Naive thymus-derived CD4-positive, alpha-beta T cell (primary cell): Measurements from ENCODE around the gene PPP2R5B. TPM values are rescaled to one million over a fixed set of nuclear protein-coding genes. Genes with fewer than 3 reads are reported as not detected.

Source experiments
- ATAC-seq: fragments of 150-1000 bp; cut with Tn5 transposase; 2 replicates; pipeline ENCODE4 v1.10.0; 2021; ENCODE audit warnings: mild to moderate bottlenecking, moderate library complexity
- CTCF ChIA-PET: fragments of 350-600 bp; sonication (Branson Sonifier 250); formaldehyde crosslinking; loops from one replicate; lab custom pipeline; 2021; ENCODE audit warnings: antibody characterized with exemption; lab: Charles Lee
- POLR2A ChIA-PET: fragments of 350-600 bp; sonication (Branson Sonifier 250); formaldehyde crosslinking; loops from one replicate; lab custom pipeline; 2021; ENCODE audit warnings: antibody characterized with exemption, inconsistent platforms; lab: Charles Lee
- DNase-seq, 9 donors: peaks; one replicate each; pipeline versions ENCODE4 v3.0.0 to v3.0.0-alpha.2; 2020 to 2022; ENCODE audit warnings: mixed read lengths in 1 of 9
- H3K27ac ChIP-seq: one replicate; pipeline ENCODE4 v1.7.0; 2013; ENCODE audit warnings: mild to moderate bottlenecking, low read depth, low read length, moderate library complexity
- H3K27me3 ChIP-seq, 2 donors: one replicate each; pipeline ENCODE4 v1.7.0; 2013; ENCODE audit warnings: low read length in 2 of 2, mild to moderate bottlenecking in 2 of 2, moderate library complexity in 2 of 2; ENCODE audit not compliant: control insufficient read depth in 2 of 2, insufficient read depth in 2 of 2
- H3K36me3 ChIP-seq, 3 experiments: 1 replicate in 2 of 3; 2 replicates in 1 of 3; pipeline ENCODE4 v1.7.0; 2013; ENCODE audit warnings: low read length in 3 of 3, mild to moderate bottlenecking in 3 of 3, moderate library complexity in 1 of 3; ENCODE audit not compliant: insufficient read depth in 3 of 3, control insufficient read depth in 2 of 3
- H3K4me1 ChIP-seq, 2 donors: one replicate each; pipeline ENCODE4 v1.7.0; 2013; ENCODE audit warnings: low read length in 2 of 2, mild to moderate bottlenecking in 2 of 2, moderate library complexity in 1 of 2; ENCODE audit not compliant: control insufficient read depth in 2 of 2, insufficient read depth in 2 of 2
- H3K4me3 ChIP-seq: 2 replicates; pipeline ENCODE4 v1.7.0; 2013; ENCODE audit warnings: mild to moderate bottlenecking, low read length
- H3K9me3 ChIP-seq, 3 experiments: 1 replicate in 2 of 3; 2 replicates in 1 of 3; pipeline ENCODE4 v1.7.0; 2013; ENCODE audit warnings: low read length in 3 of 3; ENCODE audit not compliant: control insufficient read depth in 2 of 3
- H3K27ac Mint-ChIP-seq, 9 donors: one replicate each; pipeline ENCODE4 v1.8.0; 2020 to 2022; ENCODE audit warnings: mixed read lengths in 9 of 9, mild to moderate bottlenecking in 8 of 9, moderate library complexity in 5 of 9, inconsistent platforms in 2 of 9
- H3K27me3 Mint-ChIP-seq, 5 donors: one replicate each; pipeline ENCODE4 v1.8.0; 2021 to 2022; ENCODE audit warnings: mixed read lengths in 5 of 5, mild to moderate bottlenecking in 1 of 5
- H3K36me3 Mint-ChIP-seq, 5 donors: one replicate each; pipeline ENCODE4 v1.8.0; 2020 to 2022; ENCODE audit warnings: mixed read lengths in 5 of 5, mild to moderate bottlenecking in 3 of 5, inconsistent platforms in 1 of 5
- H3K4me1 Mint-ChIP-seq, 7 donors: one replicate each; pipeline ENCODE4 v1.8.0; 2020 to 2022; ENCODE audit warnings: mixed read lengths in 7 of 7, mild to moderate bottlenecking in 3 of 7, inconsistent platforms in 1 of 7
- H3K4me3 Mint-ChIP-seq, 10 donors: one replicate each; pipeline ENCODE4 v1.8.0; 2020 to 2022; ENCODE audit warnings: mild to moderate bottlenecking in 10 of 10, mixed read lengths in 10 of 10, moderate library complexity in 6 of 10, inconsistent platforms in 2 of 10
- H3K9me3 Mint-ChIP-seq, 11 donors: one replicate each; pipeline ENCODE4 v1.8.0; 2020 to 2022; ENCODE audit warnings: mixed read lengths in 11 of 11, mild to moderate bottlenecking in 4 of 11, inconsistent platforms in 1 of 11, moderate library complexity in 1 of 11
- intact Hi-C, 2 donors: fragments of 100-400 bp; cut with micrococcal nuclease; formaldehyde crosslinking; loops; one replicate each; pipeline ENCODE4 v1.15.1; 2023
- polyA plus RNA-seq, 2 donors: library from polyadenylated mRNA; unstranded; fragments of 300-500 nt; fragmentation: Illumina TruSeq; gene quantifications; one replicate each; pipeline ENCODE4 v1.2.3, GENCODE V29; 2021
- total RNA-seq, 6 experiments: library from RNA in 5 of 6; stranded (reverse) in 5 of 6; gene quantifications; 1 replicate in 5 of 6; 2 replicates in 1 of 6; pipeline ENCODE4 v1.2.3 and lab custom pipeline; 2021 to 2026

Gene PPP2R5B
- total and polyA plus RNA-seq, 7 experiments from 2014 or later: 4.5 to 19.1 (median 13.1) TPM

DNA sequence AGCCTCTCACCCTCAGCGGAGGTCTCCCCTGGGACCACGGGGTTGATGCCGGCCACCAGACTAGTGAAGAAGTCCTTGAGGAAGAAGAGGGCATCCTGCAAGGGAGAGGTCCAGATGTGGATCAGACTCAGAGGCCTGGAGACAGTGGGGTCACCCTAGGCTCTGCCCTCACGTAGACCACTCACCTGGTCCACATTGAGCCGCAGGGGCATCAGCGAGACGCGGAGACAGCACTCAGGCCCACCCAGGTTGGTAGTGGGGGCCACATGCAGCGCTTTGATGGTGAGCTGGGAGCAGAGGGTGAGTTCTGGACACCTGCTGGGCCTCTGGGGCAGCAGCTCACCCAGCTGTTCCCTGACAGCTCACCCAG, 26.4 kb upstream of the PPP2R5B start:
- Histone ChIP-seq H3K27ac (no peak overlapping the region), H3K9me3 (no peaks in the 10 kb centered on the region), H3K36me3 (peaks cover 0 to 63% (median 0%) of the 10 kb centered on the region in 3 experiments), H3K27me3 (no peaks in the 10 kb centered on the region), H3K4me3 (no peak overlapping the region), H3K4me1 (peaks cover 7 to 14% of the 10 kb centered on the region in 2 donors)
- intact Hi-C loops: no loop called here
- ChIA-PET POLR2A (no interaction called here), CTCF (interaction anchor here (1.0 to 30.3 kb wide), 3 partner anchors 8 to 71 kb away, joined by 3 to 945 read pairs (median 3); partner anchors contain the start of gene CDC42BPG)
- no peak overlapping the region for H3K4me3 Mint-ChIP-seq
- peaks cover 5 to 22% (median 13%) of the 10 kb centered on the region in 7 donors for H3K4me1 Mint-ChIP-seq
- no peaks in the 10 kb centered on the region for H3K9me3 Mint-ChIP-seq
- DNase-seq (no peak), ATAC-seq (no peak)
- H3K27ac Mint-ChIP-seq: no peak overlapping the region
- peaks cover 0 to 12% (median 4%) of the 10 kb centered on the region in 5 donors for H3K36me3 Mint-ChIP-seq
- no peaks in the 10 kb centered on the region for H3K27me3 Mint-ChIP-seq

DNA sequence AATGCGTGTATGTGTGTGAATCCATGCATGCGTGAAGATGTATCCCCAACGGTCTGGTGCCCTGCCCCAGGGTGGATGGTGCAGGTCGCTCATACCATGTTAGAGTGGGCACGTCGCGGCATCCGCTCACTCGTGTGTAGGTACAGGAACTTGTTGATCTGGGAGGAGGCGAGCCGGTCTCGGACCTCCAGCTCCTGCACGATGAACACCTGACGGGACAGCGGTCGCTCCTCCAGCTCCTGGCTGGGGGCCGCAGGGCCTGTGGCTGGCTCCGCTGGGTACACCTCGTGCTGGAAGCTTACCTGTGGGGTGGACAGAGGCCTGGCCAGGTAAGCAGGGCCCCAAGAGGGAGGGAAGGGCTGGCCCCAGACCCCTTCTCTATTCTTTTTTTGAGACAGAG, 25.9 kb upstream of the PPP2R5B start:
- POLR2A ChIA-PET: interaction anchor here (0.5 kb wide), 1 partner anchor 574 kb away, joined by 3 read pairs; no protein-coding TSS in a partner anchor
- Mint-ChIP-seq H3K36me3 (peaks cover 0 to 12% (median 4%) of the 10 kb centered on the region in 5 donors), H3K27ac (peak overlapping the region in 3 of 9 donors; percentile 43 to 91 (median 52)), H3K27me3 (no peaks in the 10 kb centered on the region), H3K4me3 (no peak overlapping the region), H3K4me1 (peaks cover 5 to 22% (median 13%) of the 10 kb centered on the region in 7 donors), H3K9me3 (no peaks in the 10 kb centered on the region)
- CTCF ChIA-PET: interaction anchor here (1.0 to 30.3 kb wide), 3 partner anchors 8 to 72 kb away, joined by 3 to 945 read pairs (median 3); partner anchors contain the start of gene CDC42BPG
- no peak overlapping the region for H3K27ac ChIP-seq
- H3K27me3 ChIP-seq: no peaks in the 10 kb centered on the region
- H3K4me3 ChIP-seq: no peak overlapping the region
- ATAC-seq (no peak), DNase-seq (no peak)
- H3K4me1 ChIP-seq: peaks cover 7 to 14% of the 10 kb centered on the region in 2 donors
- intact Hi-C loops: no loop called here
- H3K9me3 ChIP-seq: no peaks in the 10 kb centered on the region
- peaks cover 0 to 68% (median 0%) of the 10 kb centered on the region in 3 experiments for H3K36me3 ChIP-seq

DNA sequence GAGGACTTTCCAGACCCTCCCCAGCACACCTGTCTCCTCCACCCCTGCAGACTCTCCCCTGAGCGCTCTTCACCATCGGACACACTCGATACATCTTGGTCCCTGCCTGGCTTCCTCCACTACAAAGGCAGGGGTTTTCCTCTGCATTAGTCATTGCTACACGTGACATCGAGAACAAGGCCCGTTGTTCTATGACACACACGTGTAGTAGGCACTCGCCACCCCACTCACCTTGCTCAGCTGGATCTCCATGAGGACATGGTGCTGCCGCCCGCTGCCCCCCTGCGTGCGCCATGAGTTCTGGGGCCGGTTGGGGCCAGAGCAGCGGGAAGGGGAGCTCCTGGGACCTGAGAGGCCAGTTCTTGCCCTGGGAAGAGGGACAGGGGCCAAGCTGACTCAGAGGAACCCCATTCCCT, 24.2 kb upstream of the PPP2R5B start:
- peak in 5 of 9 donors; percentile 34 to 79 (median 38) for DNase-seq
- peaks cover 0 to 70% (median 2%) of the 10 kb centered on the region in 3 experiments for H3K36me3 ChIP-seq
- H3K36me3 Mint-ChIP-seq: peaks cover 0 to 15% (median 4%) of the 10 kb centered on the region in 5 donors
- H3K9me3 ChIP-seq: no peaks in the 10 kb centered on the region
- H3K4me1 ChIP-seq: peaks cover 7 to 8% of the 10 kb centered on the region in 2 donors
- intact Hi-C loops: loop anchor here in 1 of 2 donors (1.0 kb wide), 1 partner anchor 17 kb away; the partner anchor contains the start of gene ATG2A
- peak overlapping the region; percentile 65 for H3K27ac ChIP-seq
- H3K4me1 Mint-ChIP-seq: peaks cover 3 to 19% (median 13%) of the 10 kb centered on the region in 7 donors
- no peak overlapping the region for H3K4me3 ChIP-seq
- H3K27me3 ChIP-seq: no peaks in the 10 kb centered on the region
- ChIA-PET CTCF (interaction anchor here (30.3 kb wide), 1 partner anchor 44 kb away, joined by 945 read pairs; the partner anchor contains the start of gene CDC42BPG), POLR2A (interaction anchor here (0.8 to 1.8 kb wide), 5 partner anchors 10 to 100 kb away, joined by 3 to 4 read pairs (median 4); no protein-coding TSS in a partner anchor)
- ATAC-seq: peak; percentile 87
- H3K4me3 Mint-ChIP-seq: peak overlapping the region in 7 of 10 donors; percentile 3 to 73 (median 38)
- H3K27me3 Mint-ChIP-seq: no peaks in the 10 kb centered on the region
- peak overlapping the region; percentile 50 to 91 (median 80) for H3K27ac Mint-ChIP-seq
- H3K9me3 Mint-ChIP-seq: no peaks in the 10 kb centered on the region

DNA sequence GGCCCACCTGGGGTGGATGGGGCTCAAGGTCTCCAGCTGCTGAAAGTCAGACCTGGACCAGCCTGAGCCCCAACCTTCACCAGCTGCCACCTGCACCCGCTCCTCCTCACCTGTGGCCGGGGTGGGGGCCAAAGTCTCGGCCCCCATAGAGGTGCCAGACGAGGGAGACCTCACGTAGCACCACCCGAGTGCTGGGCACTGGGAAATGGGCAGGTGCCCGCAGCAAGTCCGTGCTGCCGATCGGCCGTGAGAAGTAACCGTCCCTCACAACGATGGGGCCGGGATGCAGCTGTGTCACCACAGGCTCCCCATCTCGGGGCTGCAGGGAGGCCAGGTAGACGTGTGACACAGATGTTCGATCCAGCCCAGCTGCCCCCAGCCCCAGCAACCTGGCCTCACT, 23.7 kb upstream of the PPP2R5B start:
- peaks cover 7 to 8% of the 10 kb centered on the region in 2 donors for H3K4me1 ChIP-seq
- no peaks in the 10 kb centered on the region for H3K27me3 ChIP-seq
- peak overlapping the region in 3 of 9 donors; percentile 40 to 61 (median 57) for H3K27ac Mint-ChIP-seq
- no peak overlapping the region for H3K4me3 Mint-ChIP-seq
- POLR2A ChIA-PET: interaction anchor here (0.8 to 1.8 kb wide), 4 partner anchors 12 to 100 kb away, joined by 3 to 4 read pairs (median 4); no protein-coding TSS in a partner anchor
- intact Hi-C loops: loop anchor here in 1 of 2 donors (1.0 kb wide), 1 partner anchor 17 kb away; the partner anchor contains the start of gene ATG2A
- CTCF ChIA-PET: interaction anchor here (30.3 kb wide), 1 partner anchor 45 kb away, joined by 945 read pairs; the partner anchor contains the start of gene CDC42BPG
- H3K9me3 Mint-ChIP-seq: no peaks in the 10 kb centered on the region
- H3K27me3 Mint-ChIP-seq: no peaks in the 10 kb centered on the region
- no peak overlapping the region for H3K4me3 ChIP-seq
- H3K9me3 ChIP-seq: no peaks in the 10 kb centered on the region
- ATAC-seq (no peak), DNase-seq (no peak)
- H3K4me1 Mint-ChIP-seq: peaks cover 3 to 19% (median 13%) of the 10 kb centered on the region in 7 donors
- H3K27ac ChIP-seq: peak overlapping the region; percentile 65
- peaks cover 0 to 70% (median 5%) of the 10 kb centered on the region in 3 experiments for H3K36me3 ChIP-seq
- peaks cover 0 to 18% (median 4%) of the 10 kb centered on the region in 5 donors for H3K36me3 Mint-ChIP-seq

DNA sequence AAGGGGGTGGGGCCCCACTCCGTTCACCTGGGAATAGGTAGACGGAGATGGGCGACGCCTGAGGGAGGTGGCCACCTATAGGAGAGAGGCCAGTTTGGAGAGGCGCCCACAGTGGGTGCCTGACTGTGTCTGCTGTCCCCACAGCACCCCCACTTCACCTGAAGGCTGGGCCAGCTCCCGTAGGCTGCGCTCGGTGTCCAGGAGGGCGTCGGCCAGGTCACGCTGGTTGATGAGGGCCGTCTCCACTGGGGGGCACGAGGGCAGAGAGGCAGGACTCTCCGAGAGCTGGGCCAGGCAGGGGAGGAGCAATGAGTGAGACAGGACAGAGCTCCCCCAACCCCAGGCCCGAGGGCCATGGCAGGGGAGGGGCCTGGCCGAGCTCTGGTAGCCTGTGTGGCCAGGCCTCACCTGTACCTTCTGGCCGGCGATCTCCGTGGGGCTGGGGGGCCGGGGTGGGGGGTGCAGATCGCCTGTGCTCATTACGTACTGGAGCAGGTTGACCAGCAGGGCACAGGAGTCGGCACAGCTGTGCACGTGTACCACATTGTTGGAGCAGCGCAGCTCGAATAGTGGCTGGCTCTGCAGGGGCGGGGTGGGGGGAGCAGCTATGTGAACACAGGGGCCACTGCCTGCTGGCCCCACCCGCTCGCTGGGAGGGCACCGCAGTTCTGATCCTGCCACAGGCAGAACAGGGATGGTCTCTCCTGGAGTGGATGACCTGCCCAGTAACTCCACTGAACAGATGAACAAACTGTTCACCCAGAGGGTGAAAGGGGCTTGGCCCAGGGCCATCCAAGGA, 22.2 kb upstream of the PPP2R5B start:
- H3K36me3 Mint-ChIP-seq: peaks cover 0 to 18% (median 4%) of the 10 kb centered on the region in 5 donors
- POLR2A ChIA-PET: no interaction called here
- H3K27me3 ChIP-seq: no peaks in the 10 kb centered on the region
- no peak overlapping the region for H3K4me3 Mint-ChIP-seq
- H3K4me3 ChIP-seq: no peak overlapping the region
- H3K27me3 Mint-ChIP-seq: no peaks in the 10 kb centered on the region
- CTCF ChIA-PET: no interaction called here
- H3K9me3 ChIP-seq: no peaks in the 10 kb centered on the region
- H3K4me1 ChIP-seq: peaks cover 7 to 8% of the 10 kb centered on the region in 2 donors
- peaks cover 3 to 19% (median 13%) of the 10 kb centered on the region in 7 donors for H3K4me1 Mint-ChIP-seq
- H3K36me3 ChIP-seq: peaks cover 0 to 72% (median 5%) of the 10 kb centered on the region in 3 experiments
- intact Hi-C loops: no loop called here
- H3K27ac Mint-ChIP-seq: peak overlapping the region in 3 of 9 donors; percentile 40 to 57 (median 57)
- no peaks in the 10 kb centered on the region for H3K9me3 Mint-ChIP-seq
- no peak overlapping the region for H3K27ac ChIP-seq
- DNase-seq: no peak
- ATAC-seq: no peak

DNA sequence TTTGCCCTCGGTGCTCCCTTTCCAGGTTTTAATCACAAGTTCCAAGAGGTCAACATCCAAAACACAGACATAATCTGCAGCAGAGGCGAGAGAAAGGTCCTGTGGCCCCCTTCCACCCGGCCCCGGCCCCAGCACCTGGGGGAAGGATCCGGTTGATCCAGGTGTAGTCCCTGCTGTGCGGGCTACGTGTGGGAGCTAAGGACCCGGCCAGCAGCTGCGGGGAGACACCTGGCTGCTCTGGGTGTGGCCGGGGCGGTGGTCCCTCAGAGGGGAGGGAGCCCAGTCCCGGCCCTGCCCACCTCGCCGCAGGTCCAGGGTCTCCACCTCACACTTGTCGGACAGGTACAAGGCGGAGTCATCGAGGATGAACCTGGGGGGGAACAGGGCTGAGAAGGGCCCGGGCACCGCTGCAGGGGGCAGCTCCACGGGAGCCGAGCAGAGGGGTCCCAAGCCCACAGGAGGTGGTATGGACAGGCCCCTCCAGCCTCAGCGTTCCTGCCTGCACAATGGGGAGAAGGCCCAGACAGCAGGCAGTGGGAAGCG, 21.1 kb upstream of the PPP2R5B start:
- DNase-seq (no peak), ATAC-seq (no peak)
- intact Hi-C loops: no loop called here
- Histone ChIP-seq H3K4me3 (no peak overlapping the region), H3K9me3 (no peaks in the 10 kb centered on the region), H3K36me3 (peaks cover 0 to 72% (median 5%) of the 10 kb centered on the region in 3 experiments), H3K27ac (no peak overlapping the region), H3K27me3 (no peaks in the 10 kb centered on the region), H3K4me1 (peaks cover 7 to 8% of the 10 kb centered on the region in 2 donors)
- H3K4me1 Mint-ChIP-seq: peaks cover 3 to 19% (median 13%) of the 10 kb centered on the region in 7 donors
- no peaks in the 10 kb centered on the region for H3K27me3 Mint-ChIP-seq
- H3K9me3 Mint-ChIP-seq: no peaks in the 10 kb centered on the region
- no peak overlapping the region for H3K4me3 Mint-ChIP-seq
- ChIA-PET CTCF (no interaction called here), POLR2A (no interaction called here)
- H3K36me3 Mint-ChIP-seq: peaks cover 0 to 23% (median 8%) of the 10 kb centered on the region in 5 donors
- H3K27ac Mint-ChIP-seq: no peak overlapping the region
